Hypothalamus (tissue), 51 donors: ENCODE results near the gene FAM163A.

Source experiments
- DNase-seq, 51 donors: peaks; one replicate each; lab custom pipeline; 2025; lab: John Stamatoyannopoulos, UW

The FAM163A gene

DNA sequence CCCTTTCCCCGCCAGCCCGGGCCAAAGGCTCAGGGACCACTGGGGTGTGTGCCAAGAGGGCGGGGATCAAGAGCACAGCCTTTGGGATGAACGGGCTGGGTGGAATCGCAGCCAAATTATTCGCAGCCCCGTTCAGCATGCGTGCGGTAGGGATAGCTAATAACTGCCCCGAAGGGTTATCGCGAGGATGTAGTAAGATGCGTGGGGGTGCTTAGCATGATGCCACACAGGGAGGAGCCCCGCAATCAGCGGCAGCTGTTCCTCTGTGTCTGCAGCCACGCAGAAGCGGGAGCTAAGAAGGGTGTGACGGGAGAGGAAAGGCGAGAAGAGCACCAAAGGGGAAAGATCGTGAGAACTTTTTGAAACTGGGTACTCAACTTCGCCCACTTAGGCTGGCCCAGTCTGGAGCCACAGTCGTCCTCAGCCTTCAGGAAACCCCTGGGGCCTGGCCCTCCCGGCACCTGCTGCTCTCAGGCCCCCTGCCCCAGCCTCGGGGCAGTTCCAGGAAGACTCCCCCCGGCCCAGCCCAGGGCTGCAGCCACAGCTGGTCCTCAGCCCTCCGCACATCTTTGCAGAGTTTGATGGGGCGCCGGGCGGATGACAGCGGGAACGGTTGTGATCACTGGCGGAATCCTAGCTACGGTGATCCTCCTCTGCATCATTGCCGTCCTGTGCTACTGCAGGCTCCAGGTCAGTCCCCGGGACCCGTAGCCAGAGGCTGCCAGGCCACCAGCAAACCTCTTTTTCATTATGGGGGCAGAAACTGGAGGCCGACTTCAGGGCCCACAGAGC is 69.6 kb downstream of the FAM163A start:
- no peak for DNase-seq

GRCh38 chr1:179813626-179814545 is 70.8 kb downstream of the FAM163A start:
- peak in 1 of 51 donors; percentile 36 for DNase-seq

DNA sequence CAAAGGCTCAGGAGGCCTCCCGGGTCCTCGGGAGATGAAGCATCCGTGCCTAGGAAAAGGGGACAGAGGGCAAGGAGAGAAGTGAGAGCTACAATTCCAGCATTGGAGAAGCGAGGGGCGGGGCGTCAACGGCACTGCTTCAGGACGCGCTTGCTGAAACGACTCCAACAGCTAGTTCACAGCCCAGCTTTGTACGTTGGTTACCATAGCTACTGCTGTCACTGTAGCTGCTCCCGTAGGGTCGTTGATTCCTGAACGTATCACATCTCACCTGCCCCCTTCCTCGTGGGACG is 71.4 kb downstream of the FAM163A start:
- DNase-seq, result peak in 8 of 51 donors; percentile 47 to 71 (median 54)

DNA sequence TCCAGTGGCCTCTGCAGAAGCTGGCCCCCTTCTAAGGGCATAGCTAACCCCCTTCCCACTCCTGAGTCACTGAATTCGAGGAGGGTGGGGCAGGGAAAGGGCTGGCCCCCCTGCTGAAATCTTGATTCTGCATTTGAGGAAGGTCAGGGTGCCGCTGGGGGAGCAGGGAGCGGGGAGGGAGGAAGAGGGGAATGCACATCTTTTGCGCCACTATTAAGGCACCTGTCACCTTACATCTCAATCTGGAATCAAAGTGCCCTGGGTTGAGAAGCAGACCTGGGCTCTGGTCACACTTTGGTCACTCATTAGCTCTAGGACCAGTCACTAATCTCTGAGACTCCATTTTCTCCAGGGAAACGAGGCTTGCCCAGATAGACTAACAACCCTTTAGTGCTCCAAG is 72.5 kb downstream of the FAM163A start:
- DNase-seq, result peak in 1 of 51 donors; percentile 52

DNA sequence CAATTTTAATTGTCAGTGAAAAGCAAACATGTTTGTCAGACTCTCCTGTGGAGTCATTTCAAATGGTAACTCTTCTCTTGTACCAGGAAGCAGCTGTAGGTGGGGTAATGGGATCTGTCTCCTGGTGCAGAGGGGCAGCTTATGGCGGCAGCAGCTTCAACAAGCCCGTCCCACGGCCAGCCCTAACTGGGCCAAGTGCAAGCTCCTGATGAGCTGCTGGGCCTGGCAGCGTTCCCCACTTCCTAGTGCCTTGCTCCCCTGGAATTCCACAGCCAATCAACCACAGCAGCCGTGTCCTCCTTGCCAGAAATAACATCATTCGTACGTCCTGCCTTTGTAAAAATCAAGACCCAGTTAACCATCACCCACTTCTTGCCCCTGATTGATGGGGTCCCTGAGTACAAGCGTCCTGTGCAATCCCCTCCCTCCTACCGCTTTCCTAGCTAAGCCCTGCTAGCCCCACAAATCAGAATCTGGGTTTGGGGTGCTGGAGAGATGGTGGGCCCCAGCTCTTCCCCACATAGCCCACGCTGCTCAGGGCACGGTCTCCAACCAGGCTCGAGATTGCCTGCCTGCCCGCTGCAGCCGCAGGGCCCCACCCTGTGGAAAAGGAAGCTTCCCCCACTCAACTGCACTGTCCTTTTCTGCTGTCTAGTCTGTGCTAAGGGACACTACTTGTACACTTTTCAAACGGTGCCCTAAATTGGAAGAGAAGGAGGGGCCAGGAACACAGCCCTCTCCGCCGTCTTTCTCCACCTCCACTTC is 73.3 kb downstream of the FAM163A start:
- DNase-seq, result no peak

GRCh38 chr1:179817056-179817455 is 74.0 kb downstream of the FAM163A start:
- DNase-seq, result no peak

DNA sequence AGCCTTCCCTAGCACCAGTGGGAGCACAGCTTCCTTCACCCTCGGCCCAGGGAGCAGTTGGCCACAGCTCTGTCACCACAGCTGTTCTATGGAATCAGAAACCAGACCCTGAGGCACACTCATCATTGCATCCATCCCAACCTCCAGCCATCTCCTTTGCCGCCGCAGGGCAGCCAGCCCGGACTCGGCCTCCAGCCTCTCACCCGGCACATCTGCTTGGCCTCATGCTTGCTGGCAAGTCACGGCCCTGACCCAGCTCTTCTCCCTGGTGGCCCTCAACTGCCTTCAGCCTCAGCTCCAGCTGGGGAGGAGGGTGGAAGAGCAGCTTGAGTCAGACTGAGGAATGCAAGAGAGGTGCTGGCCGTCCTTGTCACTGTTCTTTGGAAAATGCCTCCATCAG is 74.7 kb downstream of the FAM163A start:
- DNase-seq, result no peak

GRCh38 chr1:179818260-179818659 is 75.2 kb downstream of the FAM163A start:
- no peak for DNase-seq

DNA sequence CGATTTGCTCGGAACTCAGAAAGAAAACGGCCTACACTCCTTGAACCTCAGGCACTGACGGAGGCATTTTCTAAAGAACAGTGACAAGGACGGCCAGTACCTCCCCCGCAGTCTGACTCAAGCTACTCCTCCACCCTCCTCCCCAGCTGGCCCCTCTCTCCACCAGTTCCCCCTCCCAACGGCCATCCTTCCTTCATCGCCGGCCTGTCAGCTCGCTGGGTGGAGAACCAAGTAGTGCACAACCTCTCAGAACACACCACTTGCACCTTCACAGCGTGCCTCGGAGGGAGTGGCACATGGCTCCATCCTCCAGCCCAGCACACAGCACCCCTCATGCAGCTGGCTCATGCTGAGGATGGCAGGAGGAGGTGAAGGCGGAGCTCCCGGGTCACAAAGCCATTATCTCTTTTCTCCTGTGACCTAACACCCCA is 75.7 kb downstream of the FAM163A start:
- peak in 1 of 51 donors; percentile 28 for DNase-seq

GRCh38 chr1:179820226-179820970 is 77.3 kb downstream of the FAM163A start:
- DNase-seq, result no peak

- no peak for DNase-seq
Measured at GRCh38 chr1:179821524-179821923, 78.4 kb downstream of the FAM163A start.

- no peak for DNase-seq
Measured at GRCh38 chr1:179822065-179822464, 79.0 kb downstream of the FAM163A start.

GRCh38 chr1:179823693-179824092 is 80.6 kb downstream of the FAM163A start:
- DNase-seq, result no peak

GRCh38 chr1:179824265-179824664 is 81.2 kb downstream of the FAM163A start:
- DNase-seq, result no peak

DNA sequence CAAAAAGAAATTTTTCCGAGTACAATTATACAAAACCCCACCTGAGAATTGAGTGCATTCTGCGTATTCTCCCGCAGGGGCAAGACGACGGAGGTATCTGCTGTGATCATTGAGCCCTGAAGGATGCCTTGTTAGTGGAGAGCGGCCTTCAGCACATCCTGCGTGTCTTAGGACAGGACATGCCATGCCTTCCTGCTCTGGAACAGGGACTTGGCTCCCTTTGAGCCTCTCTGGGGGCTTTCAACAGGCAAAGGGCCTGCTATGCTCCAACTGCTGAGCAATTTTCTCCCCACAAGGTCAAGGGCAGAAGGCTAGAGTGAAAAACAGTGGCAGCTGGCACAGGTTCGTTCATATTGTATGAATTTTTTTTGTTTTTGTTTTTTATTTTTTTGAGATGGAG is 82.1 kb downstream of the FAM163A start:
- DNase-seq, result no peak

DNA sequence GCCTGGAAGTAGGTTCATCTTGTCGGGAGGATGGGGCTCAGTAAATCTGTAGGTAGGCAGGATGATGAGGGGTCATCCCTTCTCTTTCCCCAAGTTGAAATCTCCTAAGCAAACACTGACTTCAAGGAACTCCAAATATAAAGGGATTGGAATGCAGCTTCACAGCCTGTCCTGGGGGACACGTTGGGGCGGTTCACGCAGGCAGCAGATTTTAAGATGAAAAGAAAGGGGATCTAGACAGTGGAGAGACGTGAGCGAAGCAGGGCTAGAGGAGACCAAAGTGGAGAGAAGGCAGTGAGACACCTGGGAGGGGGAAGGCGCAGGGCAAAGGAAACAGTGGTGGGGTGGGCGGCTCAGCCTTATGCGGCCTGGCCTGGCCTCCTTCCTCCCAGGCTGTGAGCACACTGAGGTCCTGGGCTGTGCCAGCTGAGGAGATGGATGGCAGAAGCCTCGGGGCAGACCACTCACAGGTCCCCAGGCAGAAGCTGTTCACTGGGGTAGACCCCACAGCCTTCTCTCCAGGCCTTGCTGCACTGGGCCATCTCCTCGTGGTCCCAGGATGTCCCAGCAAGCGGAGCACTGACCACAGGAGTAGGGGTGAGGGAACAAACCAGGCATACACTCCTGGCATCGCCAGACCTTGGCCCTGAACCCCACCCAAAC is 82.8 kb downstream of the FAM163A start:
- DNase-seq, result no peak

- DNase-seq, result no peak
Measured at GRCh38 chr1:179826626-179827280, 83.7 kb downstream of the FAM163A start.

- DNase-seq, result no peak
Measured at GRCh38 chr1:179828554-179829110, 85.5 kb downstream of the FAM163A start.

- no peak for DNase-seq
Measured at GRCh38 chr1:179831225-179831624, 88.1 kb downstream of the FAM163A start.
